NB4 (cell line): ENCODE results near the gene ATP1B2.
"Not testable (repeated sequence)": the region's sequence is repeated elsewhere in the genome, so short reads cannot be mapped to it uniquely, and the experiment has no call there.

ENCODE experiments used
- DNase-seq: peaks from one replicate; pipeline ENCODE4 v3.0.0; 2010; ENCODE audit warnings: low read depth
- H3K4me3 ChIP-seq: one replicate; pipeline ENCODE4 v1.5.1; 2011; ENCODE audit warnings: mild to moderate bottlenecking, low read depth, low read length, moderate library complexity
- MYC ChIP-seq: IDR thresholded peaks from 2 replicates; pipeline ENCODE4 v1.6.1; 2011; ENCODE audit warnings: low read depth, low read length
- POLR2A ChIP-seq: IDR thresholded peaks from 2 replicates; pipeline ENCODE4 v1.6.1; 2011; ENCODE audit warnings: mild to moderate bottlenecking; ENCODE audit not compliant: insufficient read length; ENCODE audit errors: extremely low read depth
- TF ChIP-seq, protein P1 (sequence below): IDR thresholded peaks from 2 replicates; pipeline ENCODE4 v1.6.1; 2011; ENCODE audit warnings: low read depth, low read length
- TF ChIP-seq, protein P2 (sequence below): IDR thresholded peaks from one replicate; pipeline ENCODE4 v1.5.1; 2012; ENCODE audit warnings: low read depth, low read length

Gene ATP1B2

GRCh38 chr17:7634384-7634783, 16.3 kb upstream of the ATP1B2 start:
- no peak overlapping the region for H3K4me3 ChIP-seq
- TF ChIP-seq, protein P1, sequence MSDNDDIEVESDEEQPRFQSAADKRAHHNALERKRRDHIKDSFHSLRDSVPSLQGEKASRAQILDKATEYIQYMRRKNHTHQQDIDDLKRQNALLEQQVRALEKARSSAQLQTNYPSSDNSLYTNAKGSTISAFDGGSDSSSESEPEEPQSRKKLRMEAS, result no peak
- TF ChIP-seq, protein P2, sequence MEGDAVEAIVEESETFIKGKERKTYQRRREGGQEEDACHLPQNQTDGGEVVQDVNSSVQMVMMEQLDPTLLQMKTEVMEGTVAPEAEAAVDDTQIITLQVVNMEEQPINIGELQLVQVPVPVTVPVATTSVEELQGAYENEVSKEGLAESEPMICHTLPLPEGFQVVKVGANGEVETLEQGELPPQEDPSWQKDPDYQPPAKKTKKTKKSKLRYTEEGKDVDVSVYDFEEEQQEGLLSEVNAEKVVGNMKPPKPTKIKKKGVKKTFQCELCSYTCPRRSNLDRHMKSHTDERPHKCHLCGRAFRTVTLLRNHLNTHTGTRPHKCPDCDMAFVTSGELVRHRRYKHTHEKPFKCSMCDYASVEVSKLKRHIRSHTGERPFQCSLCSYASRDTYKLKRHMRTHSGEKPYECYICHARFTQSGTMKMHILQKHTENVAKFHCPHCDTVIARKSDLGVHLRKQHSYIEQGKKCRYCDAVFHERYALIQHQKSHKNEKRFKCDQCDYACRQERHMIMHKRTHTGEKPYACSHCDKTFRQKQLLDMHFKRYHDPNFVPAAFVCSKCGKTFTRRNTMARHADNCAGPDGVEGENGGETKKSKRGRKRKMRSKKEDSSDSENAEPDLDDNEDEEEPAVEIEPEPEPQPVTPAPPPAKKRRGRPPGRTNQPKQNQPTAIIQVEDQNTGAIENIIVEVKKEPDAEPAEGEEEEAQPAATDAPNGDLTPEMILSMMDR, result peak; percentile 46
- peak; percentile 42 for DNase-seq

- H3K4me3 ChIP-seq, result no peak overlapping the region
- DNase-seq, result no peak
- TF ChIP-seq, protein P1, result no peak
- TF ChIP-seq, protein P2, result no peak
- no peak for TF ChIP-seq POLR2A
- no peak for TF ChIP-seq MYC
Observed at GRCh38 chr17:7636163-7636562, 14.6 kb upstream of the ATP1B2 start.

- H3K4me3 ChIP-seq, result no peak overlapping the region
- TF ChIP-seq, protein P1, result no peak
- TF ChIP-seq, protein P2, result no peak
- TF ChIP-seq MYC, result no peak
- TF ChIP-seq POLR2A, result no peak
- DNase-seq, result no peak
Observed at GRCh38 chr17:7640783-7641182, 9.9 kb upstream of the ATP1B2 start.

DNA sequence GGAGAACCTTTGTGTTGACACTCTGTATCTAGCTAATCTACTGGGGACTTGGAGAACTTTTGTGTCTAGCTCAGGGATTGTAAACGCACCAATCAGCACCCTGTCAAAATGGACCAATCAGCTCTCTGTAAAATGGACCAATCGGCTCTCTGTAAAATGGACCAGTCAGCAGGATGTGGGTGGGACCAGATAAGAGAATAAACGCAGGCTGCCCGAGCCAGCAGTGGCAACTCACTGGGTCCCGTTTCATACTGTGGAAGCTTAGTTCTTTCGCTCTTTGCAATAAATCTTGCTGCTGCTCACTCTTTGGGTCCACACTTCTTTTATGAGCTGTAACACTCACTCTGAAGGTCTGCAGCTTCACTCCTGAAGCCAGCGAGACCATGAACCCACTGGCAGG, 9.1 kb upstream of the ATP1B2 start:
- not testable (repeated sequence) for DNase-seq, H3K4me3 ChIP-seq

DNA sequence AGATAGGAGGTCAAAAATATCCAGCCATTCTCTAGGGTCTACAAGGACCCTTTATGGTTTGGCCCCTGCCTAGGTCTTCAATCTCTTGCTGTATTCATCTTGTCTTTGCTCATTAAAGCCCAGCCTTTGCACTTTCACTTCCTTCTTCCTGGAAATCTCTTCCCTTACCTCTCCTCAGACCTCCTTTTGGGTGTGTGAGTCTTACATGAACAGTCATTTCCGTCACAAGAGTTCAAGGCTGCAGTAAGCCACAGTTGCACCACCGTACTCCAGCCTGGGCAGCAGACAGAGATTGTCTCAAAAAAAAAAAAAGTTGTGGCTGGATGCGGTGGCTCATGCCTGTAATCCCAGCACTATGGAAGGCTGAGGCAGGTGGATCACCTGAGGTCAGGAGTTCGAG, 6.0 kb upstream of the ATP1B2 start:
- DNase-seq, result peak; percentile 16
- TF ChIP-seq, protein P2, result no peak
- TF ChIP-seq, protein P1, result no peak
- no peak for TF ChIP-seq MYC
- no peak overlapping the region for H3K4me3 ChIP-seq

DNA sequence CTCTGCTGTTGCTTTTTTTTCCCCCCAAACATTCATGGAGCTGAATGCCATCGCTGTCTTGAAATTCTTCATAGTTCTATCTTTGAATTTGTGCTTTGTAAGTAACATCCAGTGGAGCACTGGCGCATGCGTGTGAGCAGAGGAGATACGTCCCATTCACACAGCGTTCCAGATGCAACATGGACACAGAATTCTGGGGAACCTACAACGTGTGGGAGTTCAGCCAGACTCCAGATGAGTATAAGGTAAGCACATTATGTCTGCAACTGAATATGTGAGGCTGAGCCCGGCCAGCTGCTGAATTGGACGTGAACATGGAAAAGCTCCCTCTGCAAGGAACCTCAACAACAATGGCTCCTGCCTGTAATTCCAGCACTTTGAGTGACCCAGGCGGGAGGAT, 4.3 kb upstream of the ATP1B2 start:
- DNase-seq, result no peak
- TF ChIP-seq, protein P1, result no peak
- no peak overlapping the region for H3K4me3 ChIP-seq

DNA sequence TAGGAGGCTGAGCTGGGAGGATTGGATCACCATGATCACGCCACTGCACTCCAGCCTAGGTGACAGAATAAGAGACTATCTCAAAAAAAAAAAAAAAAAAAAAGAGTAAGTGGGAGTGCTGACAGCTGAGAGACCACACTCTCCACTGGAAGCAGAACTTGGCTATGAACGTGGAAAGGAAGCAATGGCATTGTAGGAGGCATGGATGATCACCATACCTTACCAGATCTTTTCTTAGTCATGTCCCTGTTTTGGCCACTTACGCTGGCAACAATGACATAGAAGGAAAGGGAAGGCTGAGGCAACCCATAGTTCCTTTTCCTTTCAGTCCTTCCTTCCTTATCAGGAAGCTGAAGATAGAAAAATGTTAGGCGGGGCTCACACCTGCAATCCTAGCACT, 3.7 kb upstream of the ATP1B2 start:
- H3K4me3 ChIP-seq, result no peak overlapping the region
- DNase-seq, result no peak
- TF ChIP-seq, protein P1, result no peak
- TF ChIP-seq POLR2A (no peak), MYC (no peak)
- TF ChIP-seq, protein P2, result no peak
